ENCODE measurements around the gene PLXNA4. TPM values are rescaled to one million over a fixed set of nuclear protein-coding genes. Genes with fewer than 3 reads are reported as not detected.

Gene PLXNA4
- total RNA-seq, 1 experiment from 2014 or later, result 0.11 TPM

GRCh38 chr7:132307465-132307864 lies 268.8 kb downstream of the PLXNA4 start:
- Histone ChIP-seq H3K27ac (ENCODE audit: low read depth, low read length, poor library complexity, severe bottlenecking) (no peak overlapping the region), H3K36me3 (ENCODE audit: insufficient read depth, low read length, poor library complexity, severe bottlenecking) (no peaks in the 10 kb centered on the region), H3K4me3 (ENCODE audit: low read depth, low read length, poor library complexity, severe bottlenecking) (no peak overlapping the region), H3K9me3 (ENCODE audit: low read depth, low read length, poor library complexity, severe bottlenecking) (no peaks in the 10 kb centered on the region), H3K4me1 (ENCODE audit: insufficient read depth, low read length, poor library complexity, severe bottlenecking) (no peaks in the 10 kb centered on the region), H3K27me3 (replicated peaks; ENCODE audit: insufficient read depth, low read depth, low read length, poor library complexity) (peaks cover 21% of the 10 kb centered on the region)
- ChIA-PET POLR2A (ENCODE audit: low non-redundant PET) (no interaction called here), CTCF (no interaction called here)
- BruUV-seq (replicated peaks), result no TSS peak
- no peak for DNase-seq (ENCODE audit: low spot score)
- TF ChIP-seq EZH2 (IDR thresholded peaks at IDR 0.05; ENCODE audit: borderline replicate concordance, low read depth, low read length, poor library complexity, severe bottlenecking), result no peak
- TF ChIP-seq CTCF (conservative IDR thresholded peaks at IDR 0.05; ENCODE audit: low read depth, low read length), result no peak
- intact Hi-C loops (cut with micrococcal nuclease; ENCODE audit: unreplicated experiment), result no loop called here

- DNase-seq (ENCODE audit: low spot score), result no peak
- Histone ChIP-seq H3K4me1 (ENCODE audit: insufficient read depth, low read length, poor library complexity, severe bottlenecking) (no peaks in the 10 kb centered on the region), H3K4me3 (ENCODE audit: low read depth, low read length, poor library complexity, severe bottlenecking) (no peak overlapping the region), H3K27me3 (replicated peaks; ENCODE audit: insufficient read depth, low read depth, low read length, poor library complexity) (no peaks in the 10 kb centered on the region), H3K9me3 (ENCODE audit: low read depth, low read length, poor library complexity, severe bottlenecking) (no peaks in the 10 kb centered on the region), H3K27ac (ENCODE audit: low read depth, low read length, poor library complexity, severe bottlenecking) (no peak overlapping the region), H3K36me3 (ENCODE audit: insufficient read depth, low read length, poor library complexity, severe bottlenecking) (no peaks in the 10 kb centered on the region)
- TF ChIP-seq EZH2 (IDR thresholded peaks at IDR 0.05; ENCODE audit: borderline replicate concordance, low read depth, low read length, poor library complexity, severe bottlenecking), result no peak
- TF ChIP-seq CTCF (conservative IDR thresholded peaks at IDR 0.05; ENCODE audit: low read depth, low read length), result no peak
- ChIA-PET POLR2A (ENCODE audit: low non-redundant PET) (no interaction called here), CTCF (no interaction called here)
- BruUV-seq (replicated peaks), result no TSS peak
- intact Hi-C loops (cut with micrococcal nuclease; ENCODE audit: unreplicated experiment), result no loop called here
Observed at GRCh38 chr7:132300599-132301277, 275.5 kb downstream of the PLXNA4 start.

GRCh38 chr7:132298790-132299189 lies 277.5 kb downstream of the PLXNA4 start:
- ChIA-PET CTCF (no interaction called here), POLR2A (ENCODE audit: low non-redundant PET) (no interaction called here)
- H3K36me3 ChIP-seq (ENCODE audit: insufficient read depth, low read length, poor library complexity, severe bottlenecking), result no peaks in the 10 kb centered on the region
- BruUV-seq (replicated peaks), result no TSS peak
- no peaks in the 10 kb centered on the region for H3K4me1 ChIP-seq (ENCODE audit: insufficient read depth, low read length, poor library complexity, severe bottlenecking)
- H3K9me3 ChIP-seq (ENCODE audit: low read depth, low read length, poor library complexity, severe bottlenecking), result no peaks in the 10 kb centered on the region
- no peak overlapping the region for H3K4me3 ChIP-seq (ENCODE audit: low read depth, low read length, poor library complexity, severe bottlenecking)
- DNase-seq (ENCODE audit: low spot score), result no peak
- TF ChIP-seq CTCF (conservative IDR thresholded peaks at IDR 0.05; ENCODE audit: low read depth, low read length) (no peak), EZH2 (IDR thresholded peaks at IDR 0.05; ENCODE audit: borderline replicate concordance, low read depth, low read length, poor library complexity, severe bottlenecking) (no peak)
- H3K27me3 ChIP-seq (replicated peaks; ENCODE audit: insufficient read depth, low read depth, low read length, poor library complexity), result no peaks in the 10 kb centered on the region
- intact Hi-C loops (cut with micrococcal nuclease; ENCODE audit: unreplicated experiment), result no loop called here
- no peak overlapping the region for H3K27ac ChIP-seq (ENCODE audit: low read depth, low read length, poor library complexity, severe bottlenecking)

Measured in A673 (cell line).